Caco-2 (cell line): Measurements from ENCODE around the gene CDC34. TPM values are rescaled to one million over a fixed set of nuclear protein-coding genes. Genes with fewer than 3 reads are reported as not detected.
A peak's percentile ranks its signal among the peaks of the same experiment; 100 is the strongest.

ENCODE experiments used
- BruUV-seq: library from RNA; stranded (reverse); fragments of 400-500 nt; replicated peaks from 2 replicates; lab custom pipeline; 2021; lab: Mats Ljungman, UMichigan
- CTCF ChIA-PET: fragments of 300-600 bp; sonication (Branson Sonifier 250); formaldehyde crosslinking; loops from one replicate; lab custom pipeline; 2022; ENCODE audit warnings: antibody characterized with exemption; lab: Charles Lee
- POLR2A ChIA-PET: fragments of 300-600 bp; sonication (Branson Sonifier 250); formaldehyde crosslinking; loops from one replicate; lab custom pipeline; 2022; ENCODE audit warnings: antibody characterized with exemption; lab: Charles Lee
- DNase-seq, 2 experiments: peaks; one replicate each; pipeline versions ENCODE4 v3.0.0 to v3.0.0-alpha.2; 2020 to 2022
- H3K27me3 ChIP-seq: replicated peaks from 2 replicates; pipeline ENCODE4 v1.6.0; 2011; ENCODE audit warnings: low read length; ENCODE audit not compliant: control insufficient read depth, insufficient read depth
- H3K36me3 ChIP-seq: 2 replicates; pipeline ENCODE4 v1.5.1; 2011; ENCODE audit warnings: low read length; ENCODE audit not compliant: control insufficient read depth, insufficient read depth
- H3K4me1 ChIP-seq: fragments of 250-450 bp; sonication (Bioruptor Pico); 2 replicates; pipeline ENCODE4 v1.5.1; 2020; ENCODE audit warnings: mild to moderate bottlenecking
- H3K4me3 ChIP-seq: 2 replicates; pipeline ENCODE4 v1.5.1; 2011; ENCODE audit warnings: low read depth, mild to moderate bottlenecking, control low read depth, low read length
- H3K9me3 ChIP-seq: fragments of 250-450 bp; sonication (Bioruptor Pico); 2 replicates; pipeline ENCODE4 v1.5.1; 2020; ENCODE audit warnings: mild to moderate bottlenecking, moderate library complexity
- H3K27ac Mint-ChIP-seq: one replicate; pipeline ENCODE4 v1.8.0; 2022; ENCODE audit warnings: mixed read lengths; ENCODE audit not compliant: unreplicated experiment
- H3K27me3 Mint-ChIP-seq: one replicate; pipeline ENCODE4 v1.8.0; 2022; ENCODE audit warnings: mixed read lengths; ENCODE audit not compliant: insufficient read depth, unreplicated experiment
- H3K36me3 Mint-ChIP-seq: one replicate; pipeline ENCODE4 v1.8.0; 2022; ENCODE audit warnings: mild to moderate bottlenecking, mixed read lengths; ENCODE audit not compliant: insufficient read depth, unreplicated experiment
- H3K4me1 Mint-ChIP-seq: one replicate; pipeline ENCODE4 v1.8.0; 2022; ENCODE audit warnings: low read depth, mixed read lengths; ENCODE audit not compliant: unreplicated experiment
- H3K4me3 Mint-ChIP-seq: one replicate; pipeline ENCODE4 v1.8.0; 2022; ENCODE audit warnings: mild to moderate bottlenecking, moderate library complexity, mixed read lengths; ENCODE audit not compliant: unreplicated experiment
- H3K9me3 Mint-ChIP-seq: one replicate; pipeline ENCODE4 v1.8.0; 2022; ENCODE audit warnings: mixed read lengths; ENCODE audit not compliant: unreplicated experiment
- intact Hi-C: fragments of 100-400 bp; cut with micrococcal nuclease; formaldehyde crosslinking; loops from one replicate; pipeline ENCODE4 v1.10.0; 2022; ENCODE audit not compliant: unreplicated experiment
- total RNA-seq: library from RNA; stranded (reverse); gene quantifications from 2 replicates; pipeline ENCODE4 v1.2.3, GENCODE V29; 2022
- TF ChIP-seq, protein P1 (sequence below), 2 experiments: fragments of 200-600 bp in 1 of 2; IDR thresholded peaks; 1 replicate in 1 of 2; 2 replicates in 1 of 2; pipeline versions ENCODE4 v1.5.1 to v1.8.0; 2011 to 2022; ENCODE audit warnings: antibody characterized with exemption in 1 of 2, control low read depth in 1 of 2, inconsistent platforms in 1 of 2, low read depth in 1 of 2, low read length in 1 of 2, mild to moderate bottlenecking in 1 of 2, moderate library complexity in 1 of 2; ENCODE audit not compliant: insufficient read depth in 1 of 2, severe bottlenecking in 1 of 2, unreplicated experiment in 1 of 2

CDC34 gene
- total RNA-seq, 1 experiment from 2014 or later, result 129 TPM

GRCh38 chr19:495402-496111, 36.0 kb upstream of the CDC34 start:
- Mint-ChIP-seq H3K4me3 (no peak overlapping the region), H3K27ac (no peak overlapping the region), H3K9me3 (peaks cover 11% of the 10 kb centered on the region), H3K4me1 (peaks cover 14% of the 10 kb centered on the region), H3K27me3 (peaks cover 5% of the 10 kb centered on the region), H3K36me3 (peaks cover 15% of the 10 kb centered on the region)
- Histone ChIP-seq H3K36me3 (no peaks in the 10 kb centered on the region), H3K4me1 (no peaks in the 10 kb centered on the region; the same call in 1 of the 2 replicates), H3K27me3 (no peaks in the 10 kb centered on the region), H3K4me3 (no peak overlapping the region), H3K9me3 (no peaks in the 10 kb centered on the region)
- intact Hi-C loops, result no loop called here
- peak; percentile 68 to 76 for DNase-seq
- no TSS peak for BruUV-seq
- CTCF ChIA-PET, result interaction anchor here (0.6 to 1.9 kb wide), 3 partner anchors 11 to 137 kb away, joined by 3 to 9 read pairs (median 4); no protein-coding TSS in a partner anchor
- TF ChIP-seq, protein P1, sequence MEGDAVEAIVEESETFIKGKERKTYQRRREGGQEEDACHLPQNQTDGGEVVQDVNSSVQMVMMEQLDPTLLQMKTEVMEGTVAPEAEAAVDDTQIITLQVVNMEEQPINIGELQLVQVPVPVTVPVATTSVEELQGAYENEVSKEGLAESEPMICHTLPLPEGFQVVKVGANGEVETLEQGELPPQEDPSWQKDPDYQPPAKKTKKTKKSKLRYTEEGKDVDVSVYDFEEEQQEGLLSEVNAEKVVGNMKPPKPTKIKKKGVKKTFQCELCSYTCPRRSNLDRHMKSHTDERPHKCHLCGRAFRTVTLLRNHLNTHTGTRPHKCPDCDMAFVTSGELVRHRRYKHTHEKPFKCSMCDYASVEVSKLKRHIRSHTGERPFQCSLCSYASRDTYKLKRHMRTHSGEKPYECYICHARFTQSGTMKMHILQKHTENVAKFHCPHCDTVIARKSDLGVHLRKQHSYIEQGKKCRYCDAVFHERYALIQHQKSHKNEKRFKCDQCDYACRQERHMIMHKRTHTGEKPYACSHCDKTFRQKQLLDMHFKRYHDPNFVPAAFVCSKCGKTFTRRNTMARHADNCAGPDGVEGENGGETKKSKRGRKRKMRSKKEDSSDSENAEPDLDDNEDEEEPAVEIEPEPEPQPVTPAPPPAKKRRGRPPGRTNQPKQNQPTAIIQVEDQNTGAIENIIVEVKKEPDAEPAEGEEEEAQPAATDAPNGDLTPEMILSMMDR (IDR thresholded peaks at IDR 0.05; ENCODE audit: insufficient read depth in 1 of 2, low read depth in 1 of 2, low read length in 1 of 2, severe bottlenecking in 1 of 2, unreplicated experiment in 1 of 2), result peak; percentile 64 to 75
- POLR2A ChIA-PET, result no interaction called here

DNA sequence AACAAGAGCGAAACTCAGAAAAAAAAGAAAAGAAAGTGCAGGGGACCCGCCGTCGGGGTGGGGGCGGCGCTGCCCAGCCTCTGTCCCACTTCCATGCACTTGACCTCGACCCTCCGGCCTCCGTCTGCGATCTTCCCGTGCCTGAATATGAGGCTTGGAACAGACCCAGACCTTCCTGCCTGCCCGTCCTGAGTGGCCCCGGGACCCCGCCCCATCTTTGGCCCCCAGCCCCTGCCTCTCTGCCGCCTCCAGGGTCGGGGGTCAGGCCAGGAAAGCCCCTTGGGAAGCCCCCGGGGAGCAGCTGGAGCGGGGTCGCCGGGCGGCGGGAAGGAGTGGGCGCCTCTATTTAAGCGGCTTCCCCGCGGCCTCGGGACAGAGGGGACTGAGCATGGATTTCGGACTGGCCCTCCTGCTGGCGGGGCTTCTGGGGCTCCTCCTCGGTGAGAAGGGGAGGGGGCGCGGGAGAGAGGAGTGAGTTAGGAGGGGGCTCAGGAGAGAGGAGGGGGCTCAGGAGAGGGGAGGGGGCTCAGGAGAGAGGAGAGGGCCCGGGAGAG, 35.4 kb upstream of the CDC34 start, which contains the start of gene MADCAM1:
Gene MADCAM1, plus strand, starts transcription at position 375 of the 554 bp plus-strand sequence. Its CDS starts 14 bp downstream, at position 389.
- no peaks in the 10 kb centered on the region for H3K36me3 ChIP-seq
- no peak for DNase-seq
- BruUV-seq, result no TSS peak
- Mint-ChIP-seq H3K36me3 (peaks cover 15% of the 10 kb centered on the region), H3K27ac (no peak within 1 kb of the TSS), H3K4me1 (peaks cover 14% of the 10 kb centered on the region), H3K4me3 (peak within 1 kb of the TSS; percentile 43), H3K27me3 (peaks cover 5% of the 10 kb centered on the region), H3K9me3 (peaks cover 11% of the 10 kb centered on the region)
- ChIA-PET CTCF (interaction anchor here (1.5 to 1.9 kb wide), 2 partner anchors 10 to 14 kb away, joined by 4 to 9 read pairs; no protein-coding TSS in a partner anchor), POLR2A (no interaction called here)
- H3K4me1 ChIP-seq, result no peaks in the 10 kb centered on the region; the same call in 1 of the 2 replicates
- H3K4me3 ChIP-seq, result peak within 1 kb of the TSS; percentile 40
- H3K27me3 ChIP-seq, result no peaks in the 10 kb centered on the region
- H3K9me3 ChIP-seq, result no peaks in the 10 kb centered on the region
- intact Hi-C loops, result no loop called here
- TF ChIP-seq, protein P1 (IDR thresholded peaks at IDR 0.05; ENCODE audit: insufficient read depth in 1 of 2, low read depth in 1 of 2, low read length in 1 of 2, severe bottlenecking in 1 of 2, unreplicated experiment in 1 of 2), result no peak

GRCh38 chr19:496986-497385, 34.6 kb upstream of the CDC34 start:
- H3K4me1 Mint-ChIP-seq, result peaks cover 14% of the 10 kb centered on the region
- ChIA-PET POLR2A (no interaction called here), CTCF (interaction anchor here (1.6 kb wide), 1 partner anchor 10 kb away, joined by 9 read pairs; no protein-coding TSS in a partner anchor)
- H3K4me3 Mint-ChIP-seq, result peak overlapping the region; percentile 43
- Histone ChIP-seq H3K9me3 (no peaks in the 10 kb centered on the region), H3K4me3 (no peak overlapping the region; the same call in 1 of the 2 replicates), H3K4me1 (no peaks in the 10 kb centered on the region; the same call in 1 of the 2 replicates), H3K27me3 (no peaks in the 10 kb centered on the region), H3K36me3 (no peaks in the 10 kb centered on the region)
- DNase-seq, result no peak
- peaks cover 5% of the 10 kb centered on the region for H3K27me3 Mint-ChIP-seq
- H3K9me3 Mint-ChIP-seq, result peaks cover 11% of the 10 kb centered on the region
- intact Hi-C loops, result no loop called here
- H3K36me3 Mint-ChIP-seq, result peaks cover 15% of the 10 kb centered on the region
- BruUV-seq, result no TSS peak
- no peak overlapping the region for H3K27ac Mint-ChIP-seq
- TF ChIP-seq, protein P1 (IDR thresholded peaks at IDR 0.05; ENCODE audit: insufficient read depth in 1 of 2, low read depth in 1 of 2, low read length in 1 of 2, severe bottlenecking in 1 of 2, unreplicated experiment in 1 of 2), result no peak
